NB4 (cell line): ENCODE results near the gene NECTIN2.

Source experiments
- POLR2A ChIP-seq: IDR thresholded peaks from 2 replicates; pipeline ENCODE4 v1.6.1; 2011; ENCODE audit warnings: mild to moderate bottlenecking; ENCODE audit not compliant: insufficient read length; ENCODE audit errors: extremely low read depth
- TF ChIP-seq, protein P1 (sequence below): IDR thresholded peaks from one replicate; pipeline ENCODE4 v1.5.1; 2012; ENCODE audit warnings: low read depth, low read length
- TF ChIP-seq, protein P2 (sequence below): IDR thresholded peaks from 2 replicates; pipeline ENCODE4 v1.6.1; 2011; ENCODE audit warnings: low read depth, low read length

- TF ChIP-seq, protein P1, sequence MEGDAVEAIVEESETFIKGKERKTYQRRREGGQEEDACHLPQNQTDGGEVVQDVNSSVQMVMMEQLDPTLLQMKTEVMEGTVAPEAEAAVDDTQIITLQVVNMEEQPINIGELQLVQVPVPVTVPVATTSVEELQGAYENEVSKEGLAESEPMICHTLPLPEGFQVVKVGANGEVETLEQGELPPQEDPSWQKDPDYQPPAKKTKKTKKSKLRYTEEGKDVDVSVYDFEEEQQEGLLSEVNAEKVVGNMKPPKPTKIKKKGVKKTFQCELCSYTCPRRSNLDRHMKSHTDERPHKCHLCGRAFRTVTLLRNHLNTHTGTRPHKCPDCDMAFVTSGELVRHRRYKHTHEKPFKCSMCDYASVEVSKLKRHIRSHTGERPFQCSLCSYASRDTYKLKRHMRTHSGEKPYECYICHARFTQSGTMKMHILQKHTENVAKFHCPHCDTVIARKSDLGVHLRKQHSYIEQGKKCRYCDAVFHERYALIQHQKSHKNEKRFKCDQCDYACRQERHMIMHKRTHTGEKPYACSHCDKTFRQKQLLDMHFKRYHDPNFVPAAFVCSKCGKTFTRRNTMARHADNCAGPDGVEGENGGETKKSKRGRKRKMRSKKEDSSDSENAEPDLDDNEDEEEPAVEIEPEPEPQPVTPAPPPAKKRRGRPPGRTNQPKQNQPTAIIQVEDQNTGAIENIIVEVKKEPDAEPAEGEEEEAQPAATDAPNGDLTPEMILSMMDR, result no peak
- TF ChIP-seq POLR2A, result no peak
- TF ChIP-seq, protein P2, sequence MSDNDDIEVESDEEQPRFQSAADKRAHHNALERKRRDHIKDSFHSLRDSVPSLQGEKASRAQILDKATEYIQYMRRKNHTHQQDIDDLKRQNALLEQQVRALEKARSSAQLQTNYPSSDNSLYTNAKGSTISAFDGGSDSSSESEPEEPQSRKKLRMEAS, result no peak
These were observed 51.7 kb downstream of the NECTIN2 start for GRCh38 chr19:44897835-44898234.
